T-helper 1 cell (primary cell): ENCODE measurements around the gene FUT6.

Experiments
- DNase-seq, 5 donors: peaks; one replicate each; pipeline ENCODE4 v3.0.0-alpha.2; 2012 to 2020

The FUT6 gene

GRCh38 chr19:5827891-5828660, 11.4 kb downstream of the FUT6 start:
- peak; percentile 84 to 97 (median 89) for DNase-seq

GRCh38 chr19:5827342-5827890, 12.1 kb downstream of the FUT6 start:
- no peak for DNase-seq

GRCh38 chr19:5826531-5827341, 12.8 kb downstream of the FUT6 start:
- peak in 1 of 5 donors; percentile 37 for DNase-seq

GRCh38 chr19:5825178-5825577, 14.3 kb downstream of the FUT6 start:
- DNase-seq, result no peak

- no peak for DNase-seq
These were observed 14.8 kb downstream of the FUT6 start for GRCh38 chr19:5824751-5825150.

- DNase-seq, result no peak
These were observed 15.8 kb downstream of the FUT6 start for GRCh38 chr19:5823579-5824281.

- DNase-seq, result no peak
These were observed 17.2 kb downstream of the FUT6 start for GRCh38 chr19:5822181-5822844.

GRCh38 chr19:5821521-5822180, 17.9 kb downstream of the FUT6 start:
- no peak for DNase-seq

- no peak for DNase-seq
These were observed 18.7 kb downstream of the FUT6 start for GRCh38 chr19:5820785-5821184.

- DNase-seq, result no peak
These were observed 20.9 kb downstream of the FUT6 start for GRCh38 chr19:5818594-5818993.

GRCh38 chr19:5817218-5817617, 22.3 kb downstream of the FUT6 start:
- no peak for DNase-seq

GRCh38 chr19:5814852-5815246, 24.7 kb downstream of the FUT6 start:
- DNase-seq, result no peak

- no peak for DNase-seq
These were observed 25.2 kb downstream of the FUT6 start for GRCh38 chr19:5814123-5814851.

GRCh38 chr19:5811117-5811516, 28.4 kb downstream of the FUT6 start:
- DNase-seq, result no peak

GRCh38 chr19:5809469-5809868, 30.0 kb downstream of the FUT6 start:
- DNase-seq, result no peak

- no peak for DNase-seq
These were observed 30.4 kb downstream of the FUT6 start for GRCh38 chr19:5809053-5809452.

GRCh38 chr19:5808120-5808816, 31.2 kb downstream of the FUT6 start:
- DNase-seq, result no peak

GRCh38 chr19:5806905-5807304, 32.6 kb downstream of the FUT6 start:
- DNase-seq, result no peak

GRCh38 chr19:5806133-5806489, 33.4 kb downstream of the FUT6 start:
- no peak for DNase-seq

GRCh38 chr19:5805462-5806132, 33.9 kb downstream of the FUT6 start:
- peak in 4 of 5 donors; percentile 48 to 56 (median 52) for DNase-seq
